Muscle layer of duodenum (tissue), 2 donors: ENCODE data around the gene TMEM200C.

Experiments used
- H3K27ac ChIP-seq: one replicate; pipeline ENCODE4 v1.7.0; 2013; ENCODE audit warnings: mild to moderate bottlenecking, low read length
- H3K27me3 ChIP-seq: one replicate; pipeline ENCODE4 v1.7.0; 2013; ENCODE audit warnings: low read depth, mild to moderate bottlenecking, control low read depth, low read length
- H3K36me3 ChIP-seq, 2 donors: one replicate each; pipeline ENCODE4 v1.7.0; 2013; ENCODE audit warnings: low read length in 2 of 2, control low read depth in 1 of 2, mild to moderate bottlenecking in 1 of 2; ENCODE audit not compliant: insufficient read depth in 2 of 2, control insufficient read depth in 1 of 2
- H3K4me1 ChIP-seq, 2 donors: one replicate each; pipeline ENCODE4 v1.7.0; 2013; ENCODE audit warnings: low read length in 2 of 2, mild to moderate bottlenecking in 2 of 2, control low read depth in 1 of 2, moderate library complexity in 1 of 2; ENCODE audit not compliant: insufficient read depth in 2 of 2, control insufficient read depth in 1 of 2
- H3K4me3 ChIP-seq, 2 donors: one replicate each; pipeline ENCODE4 v1.7.0; 2013; ENCODE audit warnings: low read length in 2 of 2, low read depth in 1 of 2, mild to moderate bottlenecking in 1 of 2
- H3K9me3 ChIP-seq, 2 donors: one replicate each; pipeline ENCODE4 v1.7.0; 2013; ENCODE audit warnings: low read length in 2 of 2, control low read depth in 1 of 2, mild to moderate bottlenecking in 1 of 2; ENCODE audit not compliant: control insufficient read depth in 1 of 2
- donor health status: healthy.

Gene TMEM200C

GRCh38 chr18:5891184-5891853 lies 4.0 kb downstream of the TMEM200C start:
- H3K27me3 ChIP-seq = peaks cover 37% of the 10 kb centered on the region
- H3K36me3 ChIP-seq = no peaks in the 10 kb centered on the region
- H3K9me3 ChIP-seq = no peaks in the 10 kb centered on the region
- no peak overlapping the region for H3K27ac ChIP-seq
- peaks cover 0 to 29% of the 10 kb centered on the region in 2 donors for H3K4me1 ChIP-seq
- H3K4me3 ChIP-seq = peak overlapping the region in 1 of 2 donors; percentile 65

- no peaks in the 10 kb centered on the region for H3K36me3 ChIP-seq
- H3K27ac ChIP-seq = no peak overlapping the region
- peaks cover 0 to 23% of the 10 kb centered on the region in 2 donors for H3K4me1 ChIP-seq
- no peaks in the 10 kb centered on the region for H3K9me3 ChIP-seq
- peaks cover 33% of the 10 kb centered on the region for H3K27me3 ChIP-seq
- H3K4me3 ChIP-seq = peak overlapping the region; percentile 21 to 65
Measured at GRCh38 chr18:5890331-5891183, 4.8 kb downstream of the TMEM200C start.

GRCh38 chr18:5885361-5885760 lies 10.0 kb downstream of the TMEM200C start:
- Histone ChIP-seq H3K27me3 (peaks cover 7% of the 10 kb centered on the region), H3K27ac (no peak overlapping the region), H3K4me3 (no peak overlapping the region), H3K4me1 (peaks cover 0 to 5% of the 10 kb centered on the region in 2 donors), H3K36me3 (no peaks in the 10 kb centered on the region), H3K9me3 (no peaks in the 10 kb centered on the region)

- H3K4me3 ChIP-seq = no peak overlapping the region
- no peak overlapping the region for H3K27ac ChIP-seq
- no peaks in the 10 kb centered on the region for H3K9me3 ChIP-seq
- no peaks in the 10 kb centered on the region for H3K4me1 ChIP-seq
- no peaks in the 10 kb centered on the region for H3K36me3 ChIP-seq
- H3K27me3 ChIP-seq = peaks cover 3% of the 10 kb centered on the region
Measured at GRCh38 chr18:5884375-5884774, 10.9 kb downstream of the TMEM200C start.

GRCh38 chr18:5879479-5879882 lies 15.8 kb downstream of the TMEM200C start:
- H3K4me3 ChIP-seq = no peak overlapping the region
- no peaks in the 10 kb centered on the region for H3K27me3 ChIP-seq
- H3K36me3 ChIP-seq = no peaks in the 10 kb centered on the region
- no peaks in the 10 kb centered on the region for H3K9me3 ChIP-seq
- H3K27ac ChIP-seq = no peak overlapping the region
- no peaks in the 10 kb centered on the region for H3K4me1 ChIP-seq

- Histone ChIP-seq H3K9me3 (no peaks in the 10 kb centered on the region), H3K27me3 (no peaks in the 10 kb centered on the region), H3K4me3 (no peak overlapping the region), H3K4me1 (no peaks in the 10 kb centered on the region), H3K36me3 (no peaks in the 10 kb centered on the region), H3K27ac (no peak overlapping the region)
Measured at GRCh38 chr18:5876891-5877290, 18.4 kb downstream of the TMEM200C start.

GRCh38 chr18:5874336-5874735 lies 21.0 kb downstream of the TMEM200C start:
- no peaks in the 10 kb centered on the region for H3K36me3 ChIP-seq
- H3K4me1 ChIP-seq = no peaks in the 10 kb centered on the region
- no peak overlapping the region for H3K27ac ChIP-seq
- no peak overlapping the region for H3K4me3 ChIP-seq
- no peaks in the 10 kb centered on the region for H3K27me3 ChIP-seq
- H3K9me3 ChIP-seq = no peaks in the 10 kb centered on the region

- Histone ChIP-seq H3K9me3 (no peaks in the 10 kb centered on the region), H3K36me3 (no peaks in the 10 kb centered on the region), H3K27me3 (no peaks in the 10 kb centered on the region), H3K4me1 (no peaks in the 10 kb centered on the region), H3K4me3 (no peak overlapping the region), H3K27ac (no peak overlapping the region)
Measured at GRCh38 chr18:5872886-5873285, 22.4 kb downstream of the TMEM200C start.

- H3K27ac ChIP-seq = no peak overlapping the region
- H3K4me1 ChIP-seq = no peaks in the 10 kb centered on the region
- no peaks in the 10 kb centered on the region for H3K9me3 ChIP-seq
- H3K27me3 ChIP-seq = no peaks in the 10 kb centered on the region
- H3K36me3 ChIP-seq = no peaks in the 10 kb centered on the region
- no peak overlapping the region for H3K4me3 ChIP-seq
Measured at GRCh38 chr18:5871426-5871825, 23.9 kb downstream of the TMEM200C start.

GRCh38 chr18:5868218-5868854 lies 27.0 kb downstream of the TMEM200C start:
- Histone ChIP-seq H3K4me1 (no peaks in the 10 kb centered on the region), H3K27me3 (no peaks in the 10 kb centered on the region), H3K27ac (no peak overlapping the region), H3K4me3 (no peak overlapping the region), H3K9me3 (no peaks in the 10 kb centered on the region), H3K36me3 (no peaks in the 10 kb centered on the region)

- H3K9me3 ChIP-seq = peaks cover 0 to 4% of the 10 kb centered on the region in 2 donors
- no peak overlapping the region for H3K27ac ChIP-seq
- no peaks in the 10 kb centered on the region for H3K27me3 ChIP-seq
Measured at GRCh38 chr18:5865521-5865920, 29.8 kb downstream of the TMEM200C start.

More at GRCh38 chr18:5865521-5865920, 29.8 kb downstream of the TMEM200C start:
- Histone ChIP-seq H3K4me1 (no peaks in the 10 kb centered on the region), H3K4me3 (no peak overlapping the region), H3K36me3 (no peaks in the 10 kb centered on the region)
